DMS153 (cell line): ENCODE measurements around the gene STXBP6.
"Not testable (repeated sequence)": the region's sequence is repeated elsewhere in the genome, so short reads cannot be mapped to it uniquely, and the experiment has no call there.

Experiments used
- DNase-seq: peaks from one replicate; lab custom pipeline; 2025; lab: John Stamatoyannopoulos, UW

STXBP6 gene

GRCh38 chr14:24954700-24955037, 95.3 kb downstream of the STXBP6 start:
- no peak for DNase-seq

- no peak for DNase-seq
These were observed 95.8 kb downstream of the STXBP6 start for GRCh38 chr14:24954037-24954699.

DNA sequence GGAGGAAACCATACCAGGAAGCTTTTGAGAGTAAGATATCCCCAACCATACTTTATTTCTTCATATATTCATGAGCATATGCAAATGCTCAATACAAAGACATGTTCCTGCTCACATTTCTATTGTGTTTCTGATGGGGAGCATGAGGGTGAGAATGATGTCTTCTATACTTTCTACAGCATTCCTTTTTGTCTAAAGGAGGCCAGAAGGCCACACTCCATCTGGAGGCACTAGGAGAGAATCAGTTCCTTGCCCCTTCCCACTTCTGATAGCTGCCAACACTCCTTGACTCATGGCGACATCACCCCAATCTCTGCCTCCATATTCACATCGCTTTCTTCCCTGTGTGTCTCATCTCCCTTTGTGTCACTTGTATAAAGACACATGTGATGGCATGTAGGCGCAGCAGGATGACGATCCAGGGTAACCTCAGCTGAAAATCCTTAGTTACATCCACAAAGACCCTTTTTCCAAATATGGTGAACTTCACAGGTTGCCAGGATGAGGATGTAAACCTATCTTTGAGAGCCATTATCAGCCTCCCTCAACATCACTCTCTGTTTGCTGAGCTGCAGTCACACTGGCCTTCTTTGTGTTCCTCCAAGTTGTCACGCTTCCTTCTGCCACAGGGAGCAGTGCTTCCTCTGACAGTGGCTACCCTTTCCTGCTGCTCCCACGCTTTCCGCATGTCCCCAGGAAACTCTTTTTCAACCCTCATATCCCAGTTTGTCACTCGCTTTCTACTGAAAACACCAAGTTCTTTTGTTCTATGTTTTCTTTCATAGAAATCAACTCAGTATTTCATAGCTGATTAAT, 96.9 kb downstream of the STXBP6 start:
- DNase-seq, result no peak

- no peak for DNase-seq
These were observed 101.6 kb downstream of the STXBP6 start for GRCh38 chr14:24948261-24948847.

DNA sequence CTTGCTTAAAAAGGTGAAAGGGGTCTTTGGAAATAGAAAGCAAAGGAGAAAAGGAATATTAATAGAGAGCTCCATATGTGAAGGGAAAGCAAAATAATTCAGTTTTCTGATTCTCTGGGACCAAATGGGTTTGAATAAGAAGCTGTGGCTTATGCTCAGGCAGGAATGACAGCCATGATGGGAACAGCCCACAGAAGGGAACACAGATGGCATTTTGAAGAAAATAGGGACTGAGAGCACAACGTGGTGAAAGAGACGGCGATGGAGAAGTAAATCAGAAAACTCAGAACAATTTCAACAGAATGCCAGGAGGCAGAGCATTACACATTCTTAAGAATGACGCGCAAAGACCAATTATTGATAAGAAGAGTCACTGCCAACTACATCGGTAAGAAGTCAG, 102.8 kb downstream of the STXBP6 start:
- no peak for DNase-seq

- no peak for DNase-seq
These were observed 105.1 kb downstream of the STXBP6 start for GRCh38 chr14:24944800-24945199.

- peak; percentile 55 for DNase-seq
These were observed 106.9 kb downstream of the STXBP6 start for GRCh38 chr14:24943024-24943423.

- DNase-seq, result peak; percentile 65
These were observed 108.2 kb downstream of the STXBP6 start for GRCh38 chr14:24941719-24942118.

DNA sequence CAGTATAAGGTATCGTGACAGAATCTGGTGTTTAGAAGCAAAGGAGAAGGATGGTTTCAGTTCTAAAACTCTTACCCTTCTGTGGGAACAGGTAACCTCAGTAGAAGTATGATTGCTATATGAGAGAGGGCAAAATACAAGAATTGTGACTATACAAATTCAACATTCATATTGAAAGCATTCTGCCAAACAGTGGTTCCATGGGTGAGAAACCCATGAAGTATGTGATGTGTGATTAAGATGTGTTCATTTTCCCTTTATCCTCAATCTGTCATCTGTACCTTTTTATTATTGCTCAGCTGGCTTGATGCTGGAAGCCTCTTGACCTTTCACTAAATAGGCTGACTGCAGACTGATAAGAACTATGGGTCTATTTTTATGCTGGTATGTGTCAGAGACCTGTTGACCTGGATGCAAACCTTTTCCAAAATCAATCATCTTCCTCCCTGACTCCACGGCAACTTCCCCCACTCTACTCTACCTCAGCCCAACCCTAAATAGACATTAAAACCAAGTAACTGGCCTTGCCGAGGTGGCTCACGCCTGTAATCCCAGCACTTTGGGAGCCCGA, 109.6 kb downstream of the STXBP6 start:
- DNase-seq, result peak; percentile 10

GRCh38 chr14:24938593-24938992, 111.4 kb downstream of the STXBP6 start:
- DNase-seq, result no peak

DNA sequence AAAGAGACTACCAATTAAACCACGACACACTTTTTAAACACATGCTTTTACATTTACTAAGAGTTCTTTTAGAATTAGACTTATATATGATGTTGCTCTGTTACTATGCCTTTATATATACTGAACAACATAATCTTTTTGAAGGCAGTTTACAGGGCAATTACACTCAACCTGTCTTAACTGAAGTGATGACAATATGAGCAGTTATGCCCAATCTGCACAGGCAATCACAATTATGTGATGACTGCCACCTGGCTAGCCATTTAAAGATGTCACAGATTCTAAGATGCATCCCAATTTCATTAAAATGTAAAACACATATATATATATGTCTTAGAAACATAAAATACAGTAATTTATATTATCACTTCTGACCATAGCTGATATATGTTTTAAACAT, 112.6 kb downstream of the STXBP6 start:
- DNase-seq, result no peak

GRCh38 chr14:24936773-24937172, 113.2 kb downstream of the STXBP6 start:
- DNase-seq, result not testable (repeated sequence)

DNA sequence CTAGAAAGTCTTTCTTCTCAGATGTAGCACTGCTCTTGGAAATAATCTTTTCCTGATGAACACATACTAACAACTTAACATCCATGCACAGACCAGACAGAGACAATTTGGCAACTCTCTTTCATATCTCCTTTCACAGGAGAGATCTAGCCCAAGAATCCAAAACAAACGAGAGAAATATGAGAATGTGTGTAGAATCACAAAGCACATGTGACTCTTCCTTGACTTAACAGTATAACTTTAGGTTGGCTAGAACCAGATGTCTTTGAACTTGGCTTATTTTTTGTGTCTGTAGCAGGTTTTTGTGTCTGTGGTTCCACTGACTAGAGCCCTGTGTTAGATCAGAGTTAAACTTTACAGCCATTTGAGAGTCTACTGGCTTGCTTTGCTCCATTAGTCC, 114.2 kb downstream of the STXBP6 start:
- no peak for DNase-seq

- no peak for DNase-seq
These were observed 121.5 kb downstream of the STXBP6 start for GRCh38 chr14:24928386-24928900.

DNA sequence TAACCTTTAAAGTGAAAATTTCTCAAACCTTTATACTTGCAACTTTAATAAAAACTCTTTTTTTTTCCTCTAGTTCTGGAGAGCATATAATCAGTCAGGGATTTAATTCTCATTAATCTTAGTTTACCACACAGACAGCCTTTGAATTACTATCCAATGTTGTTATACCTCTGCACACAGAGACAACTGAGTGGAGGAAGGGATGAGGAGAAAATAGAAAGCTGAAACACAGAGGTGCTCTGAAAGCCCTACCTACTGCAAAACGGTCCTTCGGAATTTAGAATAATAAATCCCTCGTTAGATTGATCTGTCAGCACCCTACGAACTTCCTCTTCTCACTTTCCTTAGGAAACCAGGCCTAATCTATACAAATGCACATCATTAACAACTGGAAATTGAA, 122.1 kb downstream of the STXBP6 start:
- no peak for DNase-seq

- no peak for DNase-seq
These were observed 124.1 kb downstream of the STXBP6 start for GRCh38 chr14:24925771-24926374.

DNA sequence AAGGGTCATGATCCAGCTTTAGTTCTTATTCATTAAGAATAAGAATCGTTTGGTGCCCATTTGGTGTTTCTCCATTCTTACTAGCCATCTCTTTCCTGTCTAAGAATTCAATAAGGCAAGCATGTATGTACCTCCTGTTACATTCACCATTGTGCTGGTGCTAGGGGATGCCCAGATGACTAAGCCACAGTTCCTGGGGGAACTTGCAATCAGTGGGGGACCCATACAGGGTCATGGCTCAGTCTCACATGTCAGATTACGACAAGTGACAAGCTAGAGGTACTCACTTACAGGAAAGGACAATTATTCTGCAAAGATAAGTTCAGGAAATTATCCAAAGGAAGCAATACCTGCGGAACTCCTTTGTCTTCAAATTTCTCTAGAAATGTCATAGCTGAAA, 125.4 kb downstream of the STXBP6 start:
- DNase-seq, result no peak

GRCh38 chr14:24921903-24922302, 128.0 kb downstream of the STXBP6 start:
- no peak for DNase-seq

DNA sequence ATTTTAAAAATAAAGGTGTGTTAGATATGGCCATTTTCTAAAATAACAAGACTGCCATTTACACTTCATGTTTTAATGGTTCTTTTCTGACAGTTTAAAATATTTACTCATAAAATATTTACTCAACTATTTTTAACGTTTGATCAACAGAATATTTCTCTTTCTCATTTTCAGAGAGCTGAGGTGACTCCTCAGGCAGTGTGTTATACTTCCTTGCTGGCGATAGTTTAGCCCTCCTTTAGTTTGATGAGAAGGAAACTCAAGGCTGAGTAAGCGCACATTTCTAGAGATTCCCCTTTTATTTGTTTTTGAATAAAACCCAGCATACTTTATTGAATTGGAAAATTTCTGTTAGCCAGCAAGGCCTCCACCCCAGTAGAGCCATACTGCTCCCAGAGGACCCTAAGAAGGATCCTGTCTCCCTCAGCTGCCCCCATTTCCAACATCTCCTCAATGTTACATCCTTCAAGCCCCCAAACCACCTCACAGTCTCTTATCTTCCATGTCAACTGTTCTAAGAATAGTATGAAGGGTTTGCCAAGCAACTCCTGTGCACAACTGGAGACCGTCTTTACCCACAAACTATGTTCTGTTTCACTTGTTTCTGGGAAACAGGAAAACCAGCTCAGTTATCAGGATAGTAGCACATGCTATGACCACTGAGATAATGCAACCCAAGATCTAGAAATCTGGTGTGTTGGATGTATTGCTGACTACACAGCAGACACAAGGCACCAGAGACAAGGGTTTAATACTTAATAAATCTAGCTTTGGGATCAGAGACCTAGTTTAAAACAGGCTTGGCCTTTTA, 129.5 kb downstream of the STXBP6 start:
- DNase-seq, result no peak

DNA sequence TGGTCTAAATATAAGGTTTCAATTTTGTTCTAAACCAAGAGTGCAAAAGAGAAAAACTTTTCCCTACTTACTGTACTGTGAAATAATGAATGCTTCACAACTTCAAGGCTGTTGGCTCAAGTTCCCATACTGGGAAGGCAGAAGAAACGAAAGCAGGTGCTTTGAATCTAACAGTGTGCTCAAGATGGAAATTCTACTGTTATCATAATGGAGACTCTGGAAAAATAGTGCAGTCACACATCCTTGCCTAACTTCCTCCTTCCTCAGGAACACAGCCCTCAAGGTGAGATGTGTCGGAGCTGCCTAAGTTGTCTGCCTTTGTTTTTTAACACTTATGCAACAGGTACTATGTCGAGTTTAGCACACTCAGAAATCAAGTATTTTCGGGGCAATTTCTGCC, 131.1 kb downstream of the STXBP6 start:
- no peak for DNase-seq

DNA sequence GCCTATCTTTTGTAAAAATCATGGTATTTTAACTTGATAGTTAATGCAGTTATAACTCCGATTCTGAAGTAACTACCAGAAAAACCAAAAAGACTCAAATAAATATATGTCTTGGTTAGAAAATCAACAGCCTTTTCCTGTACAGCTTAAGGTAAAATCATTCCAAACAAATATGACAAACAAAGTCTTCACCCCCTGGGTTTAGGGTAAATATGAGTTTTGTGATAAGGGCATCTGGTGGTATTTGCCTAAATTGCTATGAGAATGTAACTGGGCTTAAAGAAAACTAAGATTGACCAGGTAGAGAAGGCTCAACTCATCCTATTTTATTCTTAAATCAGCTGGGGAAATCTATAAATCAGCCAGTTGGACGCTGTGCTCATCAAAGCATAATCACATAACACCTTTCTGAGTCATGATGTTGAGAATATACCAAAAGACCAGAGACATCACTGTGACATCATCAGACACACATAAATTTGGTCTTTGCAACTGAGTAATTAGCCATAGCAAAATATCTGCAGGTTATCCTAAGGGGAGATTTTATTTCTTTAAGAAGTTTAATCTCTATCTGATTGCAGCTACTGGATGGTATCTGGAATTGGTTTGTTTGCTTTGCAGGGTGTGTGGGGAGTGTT, 133.9 kb downstream of the STXBP6 start:
- DNase-seq, result no peak
